HL-60 (cell line): ENCODE results near the gene CDH23.

Experiments
- DNase-seq, 2 experiments: peaks; one replicate each; pipeline ENCODE4 v3.0.0-alpha.2; 2010 to 2020; ENCODE audit warnings: low read depth in 1 of 2, low spot score in 1 of 2
- H3K27ac ChIP-seq: fragments of 250-450 bp; sonication (Bioruptor Pico); replicated peaks from 2 replicates; pipeline ENCODE4 v1.5.1; 2020; ENCODE audit warnings: mild to moderate bottlenecking, moderate library complexity
- H3K27me3 ChIP-seq: fragments of 250-450 bp; sonication (Bioruptor Pico); 2 replicates; pipeline ENCODE4 v1.5.1; 2021; ENCODE audit warnings: mild to moderate bottlenecking, moderate library complexity; ENCODE audit not compliant: insufficient read depth, poor library complexity, severe bottlenecking
- H3K4me3 ChIP-seq: replicated peaks from 2 replicates; pipeline ENCODE4 v1.5.1; 2011; ENCODE audit warnings: mild to moderate bottlenecking, control low read depth, low read length; ENCODE audit not compliant: insufficient read depth
- CTCF ChIP-seq: IDR thresholded peaks from one replicate; pipeline ENCODE4 v1.5.1; 2011; ENCODE audit warnings: low read length, control low read depth, inconsistent platforms; ENCODE audit not compliant: insufficient read depth
- GABPA ChIP-seq: IDR thresholded peaks from 2 replicates; pipeline ENCODE4 v1.6.1; 2012; ENCODE audit warnings: low read depth
- POLR2AphosphoS5 ChIP-seq: IDR thresholded peaks from 2 replicates; pipeline ENCODE4 v1.6.1; 2012; ENCODE audit warnings: low read depth
- REST ChIP-seq: IDR thresholded peaks from 2 replicates; pipeline ENCODE4 v1.6.1; 2012; ENCODE audit warnings: low read depth; ENCODE audit not compliant: insufficient replicate concordance
- SPI1 ChIP-seq: IDR thresholded peaks from 2 replicates; pipeline ENCODE4 v1.6.1; 2012; ENCODE audit warnings: low read depth, mild to moderate bottlenecking, borderline replicate concordance

The CDH23 gene

GRCh38 chr10:71646037-71646436 is 249.3 kb downstream of the CDH23 start:
- H3K4me3 ChIP-seq, result no peak overlapping the region
- DNase-seq, result no peak
- H3K27ac ChIP-seq, result no peak overlapping the region
- TF ChIP-seq GABPA (no peak), POLR2AphosphoS5 (no peak), REST (no peak), CTCF (no peak)
- H3K27me3 ChIP-seq, result no peaks in the 10 kb centered on the region

GRCh38 chr10:71646592-71647292 is 250.0 kb downstream of the CDH23 start:
- TF ChIP-seq CTCF, result no peak
- TF ChIP-seq POLR2AphosphoS5, result no peak
- TF ChIP-seq REST, result no peak
- TF ChIP-seq GABPA, result no peak
- no peak for TF ChIP-seq SPI1
- DNase-seq, result no peak
- Histone ChIP-seq H3K27me3 (no peaks in the 10 kb centered on the region), H3K4me3 (no peak overlapping the region), H3K27ac (no peak overlapping the region)

- H3K27ac ChIP-seq, result no peak overlapping the region
- no peaks in the 10 kb centered on the region for H3K27me3 ChIP-seq
- no peak for TF ChIP-seq POLR2AphosphoS5
- TF ChIP-seq GABPA, result no peak
- no peak for TF ChIP-seq CTCF
- no peak for TF ChIP-seq REST
- no peak for TF ChIP-seq SPI1
- DNase-seq, result no peak
- H3K4me3 ChIP-seq, result no peak overlapping the region
Measured at GRCh38 chr10:71647526-71648253, 251.0 kb downstream of the CDH23 start.
